ENCODE results near the gene EFL1. TPM values are rescaled to one million over a fixed set of nuclear protein-coding genes. Genes with fewer than 3 reads are reported as not detected.

Gene EFL1
- total RNA-seq (2013; cell fraction: nucleolus; rRNA removed), result 73.8 and 79.2 TPM in 2 replicates
- 24.5 and 26.7 TPM in 2 replicates for total RNA-seq (2014; rRNA removed)
- total RNA-seq (2014; rRNA removed; fragmentation: Illumina TruSeq; extraction: Trizol), result 31.3 and 33.0 TPM in 2 replicates
- 21.0 and 23.1 TPM in 2 replicates for total RNA-seq (2021)
- 10.4 TPM for polyA plus RNA-seq (2011; ENCODE audit: low read depth)
- polyA plus RNA-seq (2011; rRNA removed), result 26.1 and 35.6 TPM in 2 replicates
- 13.1 and 13.9 TPM in 2 replicates for polyA plus RNA-seq (2011; cell fraction: cytosol; rRNA removed)
- polyA plus RNA-seq (2011; cell fraction: nucleus; rRNA removed), result 13.6 and 13.9 TPM in 2 replicates
- 11.9 and 13.1 TPM in 2 replicates for polyA plus RNA-seq (2012)
- 42.3 and 42.9 TPM in 2 replicates for polyA plus RNA-seq (2014; fragmentation: Illumina TruSeq; extraction: Trizol)
- polyA plus RNA-seq (2014; fragmentation: Nextera tagmentation; extraction: Ambion mirVana), result 10 to 100 TPM in 1 of 2 experiments, 1 to 10 TPM in 1; 6.2 to 12.0 TPM
- polyA plus RNA-seq (2014; rRNA removed), result 16.2 and 18.4 TPM in 2 replicates
- 10 to 100 TPM; 24.9 to 25.3 TPM for polyA plus RNA-seq (2016; fragmentation: Nextera tagmentation; extraction: Ambion mirVana)
- polyA minus RNA-seq (2011; rRNA and poly(A)+ RNA removed), result 36.1 and 54.5 TPM in 2 replicates
- polyA minus RNA-seq (2011; cell fraction: cytosol; rRNA and poly(A)+ RNA removed), result 10.5 and 14.7 TPM in 2 replicates
- 25.4 and 45.6 TPM in 2 replicates for polyA minus RNA-seq (2011; cell fraction: nucleus; rRNA and poly(A)+ RNA removed)
- Bru-seq, nascent RNA, result percentile 73 among the genes with signal in this experiment
- BruChase-seq, experiment 1, labeled RNA remaining after a 6-hour chase, result percentile 62 among the genes with signal in this experiment
- BruChase-seq, experiment 2, labeled RNA remaining after a 2-hour chase, result percentile 64 among the genes with signal in this experiment
- long read RNA-seq, experiment 1, transcript EFL1-201 (20 exons, 3,675 nt), result major isoform, 10 of 15 reads
- long read RNA-seq, experiment 1, partial matches to known transcripts, result 2 of 15 reads
- long read RNA-seq, experiment 1, other reads (novel, unspliced or antisense), result 3 of 15 reads
- long read RNA-seq, experiment 2, transcript EFL1-201 (20 exons, 3,675 nt), result major isoform, 20 of 105 reads
- long read RNA-seq, experiment 2, partial matches to known transcripts, result 65 of 105 reads
- long read RNA-seq, experiment 2, other reads (novel, unspliced or antisense), result 20 of 105 reads

DNA sequence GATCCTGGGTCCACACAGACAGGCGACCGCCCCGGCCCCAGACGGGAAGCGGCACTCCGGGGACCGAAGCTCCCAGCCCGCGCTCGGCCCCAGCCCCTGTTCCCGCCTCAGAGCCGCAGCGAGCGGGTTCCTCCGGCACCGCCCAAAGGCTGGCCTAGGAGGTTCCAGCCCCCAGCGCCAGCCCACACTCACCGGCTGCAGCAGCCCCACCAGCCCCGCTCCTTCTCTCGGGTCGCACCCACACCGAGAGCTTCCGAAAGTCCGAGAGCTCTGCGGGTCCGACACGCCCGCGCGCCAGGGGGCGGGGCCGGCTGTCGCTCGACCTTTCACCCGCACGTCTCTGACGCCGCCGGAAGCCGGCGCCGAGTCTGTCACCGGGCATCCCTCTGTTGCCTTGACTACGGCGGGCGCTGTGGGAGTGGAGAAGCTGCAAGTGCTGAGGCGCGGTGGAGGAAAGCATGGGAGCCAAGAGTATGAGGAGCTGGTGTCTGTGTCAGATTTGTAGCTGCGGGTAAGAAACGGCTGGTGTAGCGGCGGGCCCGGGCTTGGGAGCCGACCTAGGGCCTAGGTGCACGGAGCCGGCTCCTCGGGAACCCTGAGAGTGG lies at the start of gene EFL1, which contains the start of gene SAXO2:
Gene EFL1 (minus strand): TSS at position 313 of the 605 bp plus-strand sequence. CDS start 956 bp downstream, outside the sequence.
Gene SAXO2 (plus strand): TSS at position 397 of the 605 bp plus-strand sequence. CDS start 62 bp downstream, at position 459.
- Histone ChIP-seq H3K79me2 (ENCODE audit: control insufficient read depth, insufficient read depth, low read length) (peaks cover 21% of the 10 kb centered on the region), H3K9ac (ENCODE audit: control insufficient read depth, insufficient read depth, low read length) (peak within 1 kb of the TSS; percentile 73), H3K27ac (ENCODE audit: control insufficient read depth, insufficient read depth) (peak within 1 kb of the TSS; percentile 69), H3K4me3 (peak within 1 kb of the TSS; percentile 76), H2AFZ (ENCODE audit: control insufficient read depth, low read depth, low read length) (peak within 1 kb of the TSS; percentile 93), H3K27me3 (replicated peaks in 1 of 2; ENCODE audit: control insufficient read depth in 2 of 2, insufficient read depth in 2 of 2, low read length in 1 of 2) (no peaks in the 10 kb centered on the region), H3K9me3 (replicated peaks; ENCODE audit: control insufficient read depth, insufficient read depth, low read length) (no peaks in the 10 kb centered on the region), H4K20me1 (ENCODE audit: control insufficient read depth, insufficient read depth) (no peaks in the 10 kb centered on the region), H3K36me3 (ENCODE audit: control insufficient read depth in 2 of 2, insufficient read depth in 2 of 2, low read length in 1 of 2) (peaks cover 0 to 4% of the 10 kb centered on the region in 2 experiments; a peak in 1 of 4 replicates), H3K4me2 (ENCODE audit: control insufficient read depth, insufficient read depth) (peak within 1 kb of the TSS; percentile 83), H3K4me1 (ENCODE audit: control insufficient read depth, insufficient read depth, low read length) (peaks cover 10% of the 10 kb centered on the region)
- ChIA-PET POLR2A (interaction anchor here (1.1 kb wide), 1 partner anchor 24 kb away, joined by 4 read pairs; no protein-coding TSS in a partner anchor), CTCF (interaction anchor here (0.9 to 1.3 kb wide), 3 partner anchors 10 to 268 kb away, joined by 4 to 5 read pairs (median 4); no protein-coding TSS in a partner anchor), RAD21 (ENCODE audit: unreplicated experiment) (no interaction called here), SMC1A (ENCODE audit: uncharacterized antibody, unreplicated experiment) (interaction anchor here (1.0 kb wide), 1 partner anchor 18 kb away, joined by 5 read pairs; no protein-coding TSS in a partner anchor)
- in situ Hi-C loops (cut with MboI) (no loop called here), intact Hi-C loops (cut with micrococcal nuclease; ENCODE audit: unreplicated experiment) (loop anchor here (2.0 kb wide), 1 partner anchor 24 kb away; no protein-coding TSS in a partner anchor)
- FAIRE-seq (peak; percentile 80), ATAC-seq (peak; percentile 96), DNase-seq (ENCODE audit: low read depth, low spot score) (peak; percentile 44)
- no TSS peak for BruUV-seq (replicated peaks)
- WGBS (ENCODE audit: insufficient coverage, insufficient replicate concordance, low lambda C conversion rate, missing lambda C conversion rate), result under 1% methylated on average over 57 of the region's 57 CpGs
- TF ChIP-seq, protein P1, sequence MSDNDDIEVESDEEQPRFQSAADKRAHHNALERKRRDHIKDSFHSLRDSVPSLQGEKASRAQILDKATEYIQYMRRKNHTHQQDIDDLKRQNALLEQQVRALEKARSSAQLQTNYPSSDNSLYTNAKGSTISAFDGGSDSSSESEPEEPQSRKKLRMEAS (IDR thresholded peaks at IDR 0.05; ENCODE audit: low read depth, low read length), result peak; percentile 47; the same call in 1 of the 2 replicates
- TF ChIP-seq BHLHE40 (IDR thresholded peaks at IDR 0.05; ENCODE audit: borderline replicate concordance in 1 of 2, low read depth in 2 of 2, low read length in 1 of 2), result peak in 1 of 2 experiments; percentile 47; a peak in 1 of 4 replicates
- no peak for TF ChIP-seq YBX1 (IDR thresholded peaks at IDR 0.05)
- TF ChIP-seq SMC3 (IDR thresholded peaks at IDR 0.05; ENCODE audit: borderline replicate concordance, low read length), result no peak
- TF ChIP-seq EP300 (IDR thresholded peaks at IDR 0.05; ENCODE audit: borderline replicate concordance in 1 of 2, control insufficient read depth in 1 of 2, low read depth in 2 of 2, low read length in 2 of 2), result no peak
- TF ChIP-seq PAX8 (IDR thresholded peaks at IDR 0.05), result no peak
- peak; percentile 65; the same call in 1 of the 2 replicates for TF ChIP-seq POLR2AphosphoS5 (IDR thresholded peaks at IDR 0.05; ENCODE audit: low read length)
- TF ChIP-seq, protein P2, sequence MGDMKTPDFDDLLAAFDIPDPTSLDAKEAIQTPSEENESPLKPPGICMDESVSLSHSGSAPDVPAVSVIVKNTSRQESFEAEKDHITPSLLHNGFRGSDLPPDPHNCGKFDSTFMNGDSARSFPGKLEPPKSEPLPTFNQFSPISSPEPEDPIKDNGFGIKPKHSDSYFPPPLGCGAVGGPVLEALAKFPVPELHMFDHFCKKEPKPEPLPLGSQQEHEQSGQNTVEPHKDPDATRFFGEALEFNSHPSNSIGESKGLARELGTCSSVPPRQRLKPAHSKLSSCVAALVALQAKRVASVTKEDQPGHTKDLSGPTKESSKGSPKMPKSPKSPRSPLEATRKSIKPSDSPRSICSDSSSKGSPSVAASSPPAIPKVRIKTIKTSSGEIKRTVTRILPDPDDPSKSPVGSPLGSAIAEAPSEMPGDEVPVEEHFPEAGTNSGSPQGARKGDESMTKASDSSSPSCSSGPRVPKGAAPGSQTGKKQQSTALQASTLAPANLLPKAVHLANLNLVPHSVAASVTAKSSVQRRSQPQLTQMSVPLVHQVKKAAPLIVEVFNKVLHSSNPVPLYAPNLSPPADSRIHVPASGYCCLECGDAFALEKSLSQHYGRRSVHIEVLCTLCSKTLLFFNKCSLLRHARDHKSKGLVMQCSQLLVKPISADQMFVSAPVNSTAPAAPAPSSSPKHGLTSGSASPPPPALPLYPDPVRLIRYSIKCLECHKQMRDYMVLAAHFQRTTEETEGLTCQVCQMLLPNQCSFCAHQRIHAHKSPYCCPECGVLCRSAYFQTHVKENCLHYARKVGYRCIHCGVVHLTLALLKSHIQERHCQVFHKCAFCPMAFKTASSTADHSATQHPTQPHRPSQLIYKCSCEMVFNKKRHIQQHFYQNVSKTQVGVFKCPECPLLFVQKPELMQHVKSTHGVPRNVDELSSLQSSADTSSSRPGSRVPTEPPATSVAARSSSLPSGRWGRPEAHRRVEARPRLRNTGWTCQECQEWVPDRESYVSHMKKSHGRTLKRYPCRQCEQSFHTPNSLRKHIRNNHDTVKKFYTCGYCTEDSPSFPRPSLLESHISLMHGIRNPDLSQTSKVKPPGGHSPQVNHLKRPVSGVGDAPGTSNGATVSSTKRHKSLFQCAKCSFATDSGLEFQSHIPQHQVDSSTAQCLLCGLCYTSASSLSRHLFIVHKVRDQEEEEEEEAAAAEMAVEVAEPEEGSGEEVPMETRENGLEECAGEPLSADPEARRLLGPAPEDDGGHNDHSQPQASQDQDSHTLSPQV (IDR thresholded peaks at IDR 0.05), result no peak
- peak; percentile 49 for TF ChIP-seq RELA (IDR thresholded peaks at IDR 0.05; ENCODE audit: borderline replicate concordance, partially characterized antibody)

Measured in GM12878 (cell line).